ENCODE results near the gene TDRKH.
A peak's percentile ranks its signal among the peaks of the same experiment; 100 is the strongest.

DNA sequence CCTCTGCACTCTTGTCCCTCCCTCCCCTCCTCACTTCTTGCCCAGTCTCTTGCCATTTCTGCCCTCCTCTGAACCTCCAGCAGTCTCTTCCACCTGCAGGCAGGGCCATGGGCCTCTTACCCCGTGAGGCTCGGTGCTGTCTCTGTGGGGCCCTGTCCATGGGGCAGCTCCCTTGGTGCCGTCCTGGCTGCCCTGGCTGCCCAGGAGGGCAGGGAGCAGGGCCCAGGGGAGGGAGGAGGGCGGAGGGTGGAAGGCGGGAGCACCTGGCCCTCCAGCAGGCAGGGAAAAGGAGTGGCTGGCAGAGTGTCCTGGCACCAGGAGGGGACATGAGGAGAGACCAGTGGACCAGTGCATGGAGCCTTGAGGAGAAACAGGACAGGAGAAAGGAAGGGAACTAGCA, 41.3 kb upstream of the TDRKH start, which contains the start of gene RORC:
- TF ChIP-seq, protein P1, sequence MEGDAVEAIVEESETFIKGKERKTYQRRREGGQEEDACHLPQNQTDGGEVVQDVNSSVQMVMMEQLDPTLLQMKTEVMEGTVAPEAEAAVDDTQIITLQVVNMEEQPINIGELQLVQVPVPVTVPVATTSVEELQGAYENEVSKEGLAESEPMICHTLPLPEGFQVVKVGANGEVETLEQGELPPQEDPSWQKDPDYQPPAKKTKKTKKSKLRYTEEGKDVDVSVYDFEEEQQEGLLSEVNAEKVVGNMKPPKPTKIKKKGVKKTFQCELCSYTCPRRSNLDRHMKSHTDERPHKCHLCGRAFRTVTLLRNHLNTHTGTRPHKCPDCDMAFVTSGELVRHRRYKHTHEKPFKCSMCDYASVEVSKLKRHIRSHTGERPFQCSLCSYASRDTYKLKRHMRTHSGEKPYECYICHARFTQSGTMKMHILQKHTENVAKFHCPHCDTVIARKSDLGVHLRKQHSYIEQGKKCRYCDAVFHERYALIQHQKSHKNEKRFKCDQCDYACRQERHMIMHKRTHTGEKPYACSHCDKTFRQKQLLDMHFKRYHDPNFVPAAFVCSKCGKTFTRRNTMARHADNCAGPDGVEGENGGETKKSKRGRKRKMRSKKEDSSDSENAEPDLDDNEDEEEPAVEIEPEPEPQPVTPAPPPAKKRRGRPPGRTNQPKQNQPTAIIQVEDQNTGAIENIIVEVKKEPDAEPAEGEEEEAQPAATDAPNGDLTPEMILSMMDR (IDR thresholded peaks at IDR 0.05), result peak in 1 of 7 experiments; percentile 22
- peak; percentile 72 to 95 (median 94) for TF ChIP-seq POLR2A (IDR thresholded peaks at IDR 0.05)

Data from body of pancreas (tissue), 4 donors.